ENCODE data around the gene EIF3A.
"Not testable (repeated sequence)": the region's sequence is repeated elsewhere in the genome, so short reads cannot be mapped to it uniquely, and the experiment has no call there.

The EIF3A gene

GRCh38 chr10:119029613-119030420 lies 50.8 kb downstream of the EIF3A start, which contains the start of gene NANOS1:
Gene NANOS1, plus strand, starts transcription at chr10:119029714. Its CDS starts 88 bp downstream, at chr10:119029802.
- in situ Hi-C loops (cut with HindIII; ENCODE audit: low pct_unique_long_range_greater_than_20kb, low sequenced_read_pairs), result no loop called here
- no peak for TF ChIP-seq JUND (IDR thresholded peaks at IDR 0.05; ENCODE audit: low read depth)
- DNase-seq (ENCODE audit: low read depth in 1 of 2, low spot score in 1 of 2), result no peak

- no peak for TF ChIP-seq JUND (IDR thresholded peaks at IDR 0.05; ENCODE audit: low read depth)
- DNase-seq (ENCODE audit: low read depth in 1 of 2, low spot score in 1 of 2), result peak; percentile 79 to 94
- in situ Hi-C loops (cut with HindIII; ENCODE audit: low pct_unique_long_range_greater_than_20kb, low sequenced_read_pairs), result no loop called here
These were observed 51.6 kb downstream of the EIF3A start for GRCh38 chr10:119028900-119029612.

- in situ Hi-C loops (cut with HindIII; ENCODE audit: low pct_unique_long_range_greater_than_20kb, low sequenced_read_pairs), result not testable (repeated sequence)
These were observed 52.1 kb downstream of the EIF3A start for GRCh38 chr10:119028445-119028899.

GRCh38 chr10:119026301-119027110 lies 54.1 kb downstream of the EIF3A start:
- no peak for TF ChIP-seq JUND (IDR thresholded peaks at IDR 0.05; ENCODE audit: low read depth)
- in situ Hi-C loops (cut with HindIII; ENCODE audit: low pct_unique_long_range_greater_than_20kb, low sequenced_read_pairs), result no loop called here
- DNase-seq (ENCODE audit: low read depth in 1 of 2, low spot score in 1 of 2), result peak in 1 of 2 experiments; percentile 51

More at GRCh38 chr10:119028445-119028899, 52.1 kb downstream of the EIF3A start:
- DNase-seq (ENCODE audit: low read depth in 1 of 2, low spot score in 1 of 2), result not testable (repeated sequence)

- in situ Hi-C loops (cut with HindIII; ENCODE audit: low pct_unique_long_range_greater_than_20kb, low sequenced_read_pairs), result no loop called here
- DNase-seq (ENCODE audit: low read depth in 1 of 2, low spot score in 1 of 2), result peak in 1 of 2 experiments; percentile 77
- no peak for TF ChIP-seq JUND (IDR thresholded peaks at IDR 0.05; ENCODE audit: low read depth)
These were observed 54.8 kb downstream of the EIF3A start for GRCh38 chr10:119025776-119026175.

- TF ChIP-seq JUND (IDR thresholded peaks at IDR 0.05; ENCODE audit: low read depth), result no peak
- DNase-seq (ENCODE audit: low read depth in 1 of 2, low spot score in 1 of 2), result peak; percentile 44 to 90
- in situ Hi-C loops (cut with HindIII; ENCODE audit: low pct_unique_long_range_greater_than_20kb, low sequenced_read_pairs), result no loop called here
These were observed 55.3 kb downstream of the EIF3A start for GRCh38 chr10:119025336-119025735.

GRCh38 chr10:119024882-119025281 lies 55.7 kb downstream of the EIF3A start:
- TF ChIP-seq JUND (IDR thresholded peaks at IDR 0.05; ENCODE audit: low read depth), result no peak
- in situ Hi-C loops (cut with HindIII; ENCODE audit: low pct_unique_long_range_greater_than_20kb, low sequenced_read_pairs), result no loop called here
- no peak for DNase-seq (ENCODE audit: low read depth in 1 of 2, low spot score in 1 of 2)

GRCh38 chr10:119023553-119023868 lies 57.1 kb downstream of the EIF3A start:
- in situ Hi-C loops (cut with HindIII; ENCODE audit: low pct_unique_long_range_greater_than_20kb, low sequenced_read_pairs), result no loop called here
- no peak for DNase-seq (ENCODE audit: low read depth in 1 of 2, low spot score in 1 of 2)
- TF ChIP-seq JUND (IDR thresholded peaks at IDR 0.05; ENCODE audit: low read depth), result no peak

- TF ChIP-seq JUND (IDR thresholded peaks at IDR 0.05; ENCODE audit: low read depth), result no peak
- peak in 1 of 2 experiments; percentile 25 for DNase-seq (ENCODE audit: low read depth in 1 of 2, low spot score in 1 of 2)
- in situ Hi-C loops (cut with HindIII; ENCODE audit: low pct_unique_long_range_greater_than_20kb, low sequenced_read_pairs), result no loop called here
These were observed 57.6 kb downstream of the EIF3A start for GRCh38 chr10:119022846-119023552.

- TF ChIP-seq JUND (IDR thresholded peaks at IDR 0.05; ENCODE audit: low read depth), result no peak
- in situ Hi-C loops (cut with HindIII; ENCODE audit: low pct_unique_long_range_greater_than_20kb, low sequenced_read_pairs), result no loop called here
- no peak for DNase-seq (ENCODE audit: low read depth in 1 of 2, low spot score in 1 of 2)
These were observed 60.0 kb downstream of the EIF3A start for GRCh38 chr10:119020627-119020946.

- no peak for DNase-seq (ENCODE audit: low read depth in 1 of 2, low spot score in 1 of 2)
- TF ChIP-seq JUND (IDR thresholded peaks at IDR 0.05; ENCODE audit: low read depth), result no peak
- in situ Hi-C loops (cut with HindIII; ENCODE audit: low pct_unique_long_range_greater_than_20kb, low sequenced_read_pairs), result no loop called here
These were observed 73.4 kb downstream of the EIF3A start for GRCh38 chr10:119007211-119007574.
